Measurements from ENCODE around the gene TM4SF20.
"Not testable (repeated sequence)": the region's sequence is repeated elsewhere in the genome, so short reads cannot be mapped to it uniquely, and the experiment has no call there.

TM4SF20 gene

DNA sequence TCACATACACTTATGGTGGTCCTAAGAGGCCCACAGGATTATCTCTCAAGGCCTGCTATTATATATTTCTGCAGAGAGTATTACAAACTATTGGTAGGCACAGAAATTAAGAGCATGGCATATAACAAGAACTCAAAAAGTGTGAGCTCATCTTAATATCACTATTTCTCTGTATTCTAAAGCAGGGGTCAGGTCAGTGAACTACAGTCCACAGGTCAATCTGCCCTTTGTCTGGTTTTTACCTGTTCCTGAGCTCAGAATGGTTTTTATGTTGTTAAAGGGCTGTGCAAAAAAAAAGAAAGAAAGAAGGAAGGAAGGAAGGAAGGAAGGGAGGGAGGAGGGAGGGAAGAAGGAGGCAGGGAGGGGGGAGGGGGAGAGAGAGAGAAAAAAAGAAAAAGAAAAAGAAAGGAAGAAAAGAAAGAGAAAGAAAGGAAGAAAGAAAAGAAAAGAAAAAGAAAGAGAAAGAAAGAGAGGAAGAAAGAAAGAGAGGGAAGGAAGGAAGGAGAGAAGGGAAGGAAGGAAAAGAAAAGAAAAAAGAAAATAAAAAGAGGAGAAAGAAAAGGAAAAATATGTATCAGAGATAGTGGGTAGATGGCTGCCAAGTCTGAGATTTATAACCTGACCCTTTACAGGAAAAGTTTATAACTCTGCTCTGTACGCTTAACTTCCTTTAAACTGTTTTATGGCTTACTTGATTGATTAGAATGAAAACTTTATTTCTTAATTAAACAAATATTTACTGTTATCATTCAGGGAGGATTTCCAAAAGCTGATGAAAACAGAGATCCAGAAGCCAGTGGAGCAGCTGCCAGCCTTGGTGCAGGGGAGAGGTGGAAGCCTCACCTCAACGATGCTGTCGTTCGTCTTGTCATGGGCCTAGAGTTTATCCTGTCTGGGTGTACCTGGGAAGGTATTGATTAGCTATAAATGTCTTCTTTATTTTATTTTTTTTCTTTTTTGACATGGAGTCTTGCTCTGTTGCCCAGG lies 19.9 kb upstream of the TM4SF20 start:
- FAIRE-seq, result no peak

- no peak for FAIRE-seq
Measured at GRCh38 chr2:227397562-227397961, 18.5 kb upstream of the TM4SF20 start.

- no peak for FAIRE-seq
Measured at GRCh38 chr2:227395556-227395955, 16.4 kb upstream of the TM4SF20 start.

- no peak for FAIRE-seq
Measured at GRCh38 chr2:227394401-227394800, 15.3 kb upstream of the TM4SF20 start.

- no peak for FAIRE-seq
Measured at GRCh38 chr2:227390468-227391256, 11.6 kb upstream of the TM4SF20 start.

GRCh38 chr2:227389661-227390060 lies 10.6 kb upstream of the TM4SF20 start:
- no peak for FAIRE-seq

- FAIRE-seq, result no peak
Measured at GRCh38 chr2:227389231-227389630, 10.1 kb upstream of the TM4SF20 start.

DNA sequence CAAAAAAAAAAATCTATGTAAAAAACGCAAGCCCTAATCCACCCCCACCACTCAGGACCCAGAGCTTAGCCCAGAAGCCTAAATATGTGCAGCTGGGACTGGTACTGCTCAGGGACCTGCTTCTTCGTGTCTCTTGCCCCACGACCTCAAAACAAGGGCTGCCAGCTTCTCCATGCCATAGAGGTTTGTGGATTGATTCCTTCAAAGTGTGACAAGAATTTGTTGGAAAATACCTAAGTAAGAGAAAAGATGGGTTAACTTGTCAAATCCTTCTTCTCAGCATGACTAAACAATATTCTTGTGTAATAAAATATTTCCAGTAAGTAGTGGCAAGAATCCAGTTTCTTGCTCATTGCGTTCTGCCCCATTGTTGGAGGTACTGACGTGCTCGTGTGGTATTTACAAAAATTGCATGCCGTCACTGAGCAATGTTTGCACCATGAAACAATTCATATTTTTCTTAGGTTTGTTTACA lies 9.5 kb upstream of the TM4SF20 start:
- FAIRE-seq, result no peak

GRCh38 chr2:227387583-227387982 lies 8.5 kb upstream of the TM4SF20 start, which contains the start of gene SCYGR1:
TSS of gene SCYGR1 (minus strand) at chr2:227387949. CDS start at chr2:227387949, 0 bp downstream.
- not testable (repeated sequence) for FAIRE-seq

DNA sequence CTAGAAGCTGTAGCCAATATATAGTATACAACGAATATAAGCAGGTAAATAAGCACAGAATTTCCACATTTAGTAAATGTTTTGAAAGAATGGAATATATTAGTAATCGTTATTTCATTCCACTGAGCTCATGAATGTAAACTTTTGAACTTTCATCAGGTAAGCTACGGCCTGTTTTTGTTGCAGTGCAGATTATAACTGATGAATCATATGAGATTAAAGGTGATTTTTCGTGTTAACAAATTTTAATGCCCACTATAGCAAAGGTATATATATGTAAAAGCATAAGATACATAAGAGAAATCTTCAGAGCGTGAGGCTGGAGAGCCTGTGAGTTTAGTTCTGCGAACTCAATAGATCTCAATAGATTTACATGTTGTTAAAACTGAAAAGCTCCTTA lies 7.5 kb upstream of the TM4SF20 start:
- no peak for FAIRE-seq

DNA sequence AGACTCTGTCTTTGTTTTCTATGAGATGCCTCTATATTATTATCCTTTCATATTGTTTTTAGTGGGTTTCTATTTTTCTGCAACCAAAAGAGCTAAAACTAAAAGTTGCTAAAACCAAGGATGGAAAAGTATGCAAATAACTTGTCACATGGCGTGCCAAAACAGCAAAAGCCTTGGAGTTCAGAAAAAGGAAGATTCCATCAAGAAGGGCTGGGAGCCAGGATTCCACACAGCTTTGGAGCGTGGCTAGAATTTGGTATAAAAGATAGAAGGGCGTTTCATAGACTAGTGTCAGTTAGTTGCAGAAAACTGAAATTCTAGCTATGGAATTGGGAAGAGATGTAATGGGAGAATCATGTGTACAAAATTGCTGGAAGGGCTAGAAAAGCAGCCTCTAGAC lies 4.6 kb upstream of the TM4SF20 start:
- no peak for FAIRE-seq

- not testable (repeated sequence) for FAIRE-seq
Measured at GRCh38 chr2:227382241-227382835, 3.2 kb upstream of the TM4SF20 start.

DNA sequence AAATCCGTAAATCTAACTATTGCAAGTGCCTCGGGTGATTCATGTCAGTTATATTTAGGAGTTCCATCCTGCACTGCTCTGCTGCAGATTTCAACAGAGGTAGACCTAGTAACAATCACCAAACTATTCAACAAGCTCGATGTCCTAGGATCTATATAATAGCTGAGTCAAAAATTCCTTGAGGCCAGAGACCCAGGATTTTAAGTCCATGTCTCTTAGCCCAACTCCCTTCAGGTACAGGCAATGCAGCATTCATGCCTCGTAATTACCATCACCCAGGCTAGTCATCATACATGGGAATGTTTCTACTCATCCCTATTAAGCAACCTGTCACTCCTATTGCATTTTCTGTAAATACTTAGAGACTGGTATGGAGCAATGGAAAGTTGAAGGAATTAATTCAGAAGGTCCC lies 729 bp downstream of the TM4SF20 start:
- no peak for FAIRE-seq

GRCh38 chr2:227377467-227378351 lies 1.4 kb downstream of the TM4SF20 start:
- FAIRE-seq, result no peak

DNA sequence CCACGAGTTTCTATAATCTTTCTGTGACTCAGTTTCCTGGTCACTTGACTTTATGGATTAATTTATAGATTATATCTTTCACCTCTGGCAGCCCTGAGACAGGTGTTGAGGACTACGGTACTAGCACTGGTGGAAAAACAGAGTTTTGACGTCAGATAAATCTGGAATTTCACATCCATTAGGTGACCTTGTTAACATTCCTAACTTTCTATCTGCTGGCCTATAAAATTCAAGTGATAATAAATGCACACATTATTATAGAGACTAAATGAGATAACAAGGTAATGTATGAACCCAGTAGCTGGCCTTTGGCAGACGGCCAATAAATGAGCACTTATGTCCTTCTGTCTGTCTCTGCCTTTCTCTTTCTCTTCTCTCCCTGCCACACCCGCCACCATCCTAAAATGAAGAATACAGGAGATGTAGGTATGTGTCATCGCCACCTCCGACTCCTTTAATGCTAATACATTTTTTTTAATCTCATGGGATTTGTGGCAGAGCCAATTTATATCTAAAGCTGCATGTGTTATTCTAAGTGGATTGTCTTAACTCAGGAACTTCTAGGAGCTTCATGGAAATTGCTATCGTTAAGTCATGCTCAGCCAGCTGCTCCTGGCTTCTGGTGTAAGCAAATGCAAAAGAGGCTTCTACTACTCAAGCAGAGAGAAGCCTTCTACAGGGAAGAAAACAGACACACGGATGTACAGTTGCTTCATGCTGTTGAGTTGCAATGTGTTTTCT lies 2.3 kb downstream of the TM4SF20 start:
- no peak for FAIRE-seq

- FAIRE-seq, result no peak
Measured at GRCh38 chr2:227374158-227374557, 4.9 kb downstream of the TM4SF20 start.

GRCh38 chr2:227373389-227373788 lies 5.7 kb downstream of the TM4SF20 start:
- no peak for FAIRE-seq

DNA sequence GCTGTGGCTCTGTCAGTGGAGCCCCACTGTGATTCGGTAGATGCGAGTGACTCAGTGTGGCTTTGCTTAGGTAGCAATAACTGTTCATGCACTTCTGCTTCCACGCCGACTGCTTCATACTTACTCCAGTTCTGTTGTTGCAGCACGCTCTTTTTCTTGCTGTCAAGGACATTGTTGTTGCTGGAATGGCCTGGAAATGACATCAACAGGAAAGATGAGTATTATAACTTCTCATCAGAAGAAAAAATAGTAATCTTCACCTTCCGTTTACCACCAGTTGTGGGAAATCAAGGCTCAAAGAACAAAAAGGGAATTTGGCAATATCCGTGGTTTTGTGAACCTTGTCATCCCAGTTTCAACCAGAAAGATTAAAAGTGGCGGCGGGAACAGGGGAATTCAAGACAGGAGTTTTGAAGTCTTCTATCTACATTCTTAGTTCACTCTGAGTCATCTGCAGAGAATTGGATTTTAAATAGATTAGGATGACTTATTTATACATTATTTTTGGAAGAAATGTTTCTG lies 8.3 kb downstream of the TM4SF20 start:
- FAIRE-seq, result no peak

DNA sequence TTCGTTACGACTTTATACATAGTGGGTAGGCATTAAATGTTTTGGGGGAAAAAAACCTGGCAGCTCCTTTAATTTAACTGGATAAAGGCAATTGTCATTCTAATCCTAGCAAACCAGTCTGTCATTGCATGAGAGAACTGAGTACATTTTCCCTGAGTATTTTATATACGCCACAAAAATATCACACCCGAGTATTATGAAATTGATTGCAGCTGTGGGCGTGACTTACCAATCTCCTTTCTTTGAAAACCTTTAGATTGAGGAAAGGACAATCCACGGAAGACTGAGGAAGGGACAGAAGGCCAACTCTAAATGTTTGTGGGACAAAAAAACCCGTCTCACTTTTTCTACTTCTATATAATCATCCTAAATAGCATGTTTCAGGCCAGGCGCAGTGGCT lies 9.0 kb downstream of the TM4SF20 start:
- FAIRE-seq, result no peak

- no peak for FAIRE-seq
Measured at GRCh38 chr2:227368574-227368973, 10.5 kb downstream of the TM4SF20 start.

GRCh38 chr2:227367427-227367795 lies 11.7 kb downstream of the TM4SF20 start:
- no peak for FAIRE-seq
